Stimulated activated CD4-positive, alpha-beta T cell treated with anti-CD3 and anti-CD28 coated beads, TNF-alpha, amount 100 ng/mL, for 4 hours (primary cell): Measurements from ENCODE around the gene MAP7D3.
A peak's percentile ranks its signal among the peaks of the same experiment; 100 is the strongest.
"Not testable (repeated sequence)": the region's sequence is repeated elsewhere in the genome, so short reads cannot be mapped to it uniquely, and the experiment has no call there.

Experiments
- DNase-seq, 3 experiments: peaks; one replicate each; pipeline ENCODE4 v3.0.0-alpha.2; 2020; ENCODE audit warnings: low read depth in 3 of 3

The MAP7D3 gene

DNA sequence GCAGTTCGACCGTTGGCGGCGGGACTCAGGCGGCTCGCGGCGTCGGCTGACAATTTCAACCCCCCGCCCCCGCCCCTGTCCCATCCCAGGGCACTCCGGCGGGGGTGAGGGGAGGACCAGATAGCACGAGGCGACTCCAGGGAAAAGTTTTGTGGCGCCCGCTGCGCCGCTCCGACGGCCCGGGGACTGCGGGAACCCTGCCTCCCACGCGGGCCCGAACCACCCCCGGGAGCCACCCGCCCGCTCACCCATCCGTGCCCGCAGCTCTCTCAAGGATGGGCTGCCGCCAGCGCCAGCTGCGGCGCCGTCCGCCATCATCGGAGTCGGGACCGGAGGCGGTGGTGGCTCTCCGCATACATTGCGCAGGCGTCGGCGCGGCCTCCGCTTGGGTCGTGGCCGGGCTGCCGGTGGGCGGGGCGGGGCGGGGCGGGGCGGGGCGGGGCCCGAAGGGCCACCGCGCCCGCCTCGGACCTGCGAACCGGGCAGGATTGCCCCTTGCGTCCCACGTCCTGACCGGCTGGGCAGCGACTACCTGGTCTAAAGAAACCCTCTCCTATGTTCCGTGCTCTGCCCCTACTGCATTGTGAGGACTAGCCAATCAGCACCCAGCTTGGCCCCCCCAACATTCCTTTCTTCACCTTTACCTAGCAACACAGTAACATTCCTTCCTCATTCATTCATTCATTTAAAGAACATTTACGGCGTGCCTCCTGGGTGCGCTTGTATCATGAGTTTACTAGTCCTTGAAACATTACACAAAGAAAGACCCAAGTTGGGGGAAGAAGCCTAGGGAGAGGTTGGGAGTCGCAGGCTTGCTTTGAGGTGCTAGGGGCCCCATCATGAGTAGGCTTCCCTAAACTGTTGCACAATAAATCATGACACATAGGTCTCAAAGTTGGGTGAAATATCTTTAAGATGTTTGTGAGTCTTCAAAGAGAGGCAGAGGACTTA is at the start of gene MAP7D3:
TSS of gene MAP7D3 (minus strand) at position 360 of the 951 bp plus-strand sequence. CDS start at position 318, 42 bp downstream.
- peak; percentile 43 to 46 (median 45) for DNase-seq

DNA sequence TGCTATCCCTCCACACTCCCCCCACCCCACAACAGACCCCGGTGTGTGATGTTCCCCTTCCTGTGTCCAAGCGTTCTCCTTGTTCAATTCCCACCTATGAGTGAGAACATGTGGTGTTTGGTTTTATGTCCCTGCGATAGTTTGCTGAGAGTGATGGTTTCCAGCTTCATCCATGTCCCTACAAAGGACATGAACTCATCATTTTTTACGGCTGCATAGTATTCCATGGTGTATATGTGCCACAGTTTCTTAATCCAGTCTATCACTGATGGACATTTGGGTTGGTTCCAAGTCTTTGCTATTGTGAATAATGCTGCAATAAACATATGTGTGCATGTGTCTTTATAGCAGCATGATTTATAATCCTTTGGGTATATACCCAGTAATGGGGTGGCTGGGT is 49.5 kb upstream of the MAP7D3 start, which contains the start of gene ADGRG4:
TSS of gene ADGRG4 (plus strand) at position 243 of the 400 bp plus-strand sequence. CDS start 7,815 bp downstream, outside the sequence.
- DNase-seq: not testable (repeated sequence)

GRCh38 chrX:136295380-136295779 is 44.2 kb upstream of the MAP7D3 start:
- DNase-seq: no peak

DNA sequence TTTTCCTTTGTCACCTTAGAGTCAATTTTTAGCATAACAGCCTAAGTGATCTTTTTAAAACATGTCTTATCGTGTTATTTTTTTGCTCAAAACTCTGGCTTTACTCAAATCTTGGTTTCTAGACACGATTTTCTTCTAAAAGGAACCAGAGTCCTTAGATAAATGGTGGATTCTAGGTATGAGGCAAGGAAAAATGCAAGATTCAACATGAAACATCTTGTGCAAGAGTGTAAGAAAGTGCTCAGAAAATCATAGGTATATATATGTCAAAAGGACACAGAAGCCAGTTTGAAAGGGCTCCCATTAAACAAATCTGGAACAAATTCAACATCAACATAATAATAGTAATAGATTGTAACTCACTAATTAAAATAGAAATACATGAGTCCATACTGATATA is 41.5 kb upstream of the MAP7D3 start:
- DNase-seq: no peak

- no peak for DNase-seq
These were observed 40.6 kb upstream of the MAP7D3 start for GRCh38 chrX:136291824-136292223.

DNA sequence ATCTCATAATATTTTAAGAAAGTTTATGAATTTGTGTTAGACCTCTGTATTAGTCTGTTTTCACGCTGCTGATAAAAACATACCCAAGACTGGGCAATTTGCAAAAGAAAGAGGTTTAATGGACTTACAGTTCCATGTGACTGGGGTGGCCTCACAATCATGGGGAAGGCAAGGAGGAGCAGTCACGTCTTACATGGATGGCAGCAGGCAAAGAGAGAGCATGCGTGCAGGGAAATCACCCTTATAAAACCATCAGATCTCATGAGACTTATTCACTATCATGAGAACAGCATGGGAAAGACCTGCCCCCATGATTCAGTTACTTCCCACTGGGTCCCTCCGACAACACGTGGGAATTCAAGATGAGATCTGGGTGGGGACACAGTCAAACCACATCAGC is 35.2 kb upstream of the MAP7D3 start:
- DNase-seq: not testable (repeated sequence)

GRCh38 chrX:136275553-136275952 is 24.4 kb upstream of the MAP7D3 start:
- no peak for DNase-seq

DNA sequence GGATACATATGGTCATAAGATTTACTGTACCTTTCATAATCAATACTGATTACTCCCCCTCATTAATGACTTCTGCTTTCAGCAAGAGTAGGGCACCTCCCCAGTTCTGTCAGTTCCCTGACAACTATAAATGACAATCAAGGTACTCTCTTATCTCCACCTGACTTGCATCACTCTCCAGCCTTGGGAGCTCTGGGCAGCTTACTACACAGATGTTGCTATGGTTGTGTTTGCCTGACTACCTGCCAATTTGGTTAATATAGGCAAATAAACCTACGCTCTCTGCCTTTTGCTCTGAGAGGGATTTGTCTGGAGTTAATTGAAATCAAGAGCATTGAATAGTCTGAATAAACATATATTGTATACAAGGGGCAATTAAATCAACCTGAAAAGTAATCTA is 22.8 kb upstream of the MAP7D3 start:
- no peak for DNase-seq

- DNase-seq: no peak
These were observed 21.1 kb upstream of the MAP7D3 start for GRCh38 chrX:136272325-136272724.

DNA sequence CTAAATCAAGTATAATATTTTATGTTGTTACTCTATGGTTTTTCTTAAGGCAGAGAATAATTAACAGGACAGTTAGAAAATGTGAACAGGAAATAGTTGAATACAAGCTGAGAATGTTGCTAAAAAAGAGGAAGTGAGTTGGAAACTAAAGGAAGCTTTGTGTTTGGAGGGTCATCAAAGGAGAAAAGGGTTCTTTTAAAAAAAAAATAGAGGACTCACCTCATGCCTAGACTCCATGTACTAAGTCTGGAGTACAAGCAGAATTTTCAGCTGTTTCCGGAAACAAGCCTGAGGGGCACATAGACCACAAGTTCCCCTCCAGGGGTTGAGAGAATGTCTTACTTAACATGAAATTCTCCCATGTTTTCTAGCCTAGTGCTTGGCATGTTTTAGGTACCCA is 20.1 kb upstream of the MAP7D3 start:
- DNase-seq: no peak

- no peak for DNase-seq
These were observed 18.7 kb upstream of the MAP7D3 start for GRCh38 chrX:136269921-136270320.

DNA sequence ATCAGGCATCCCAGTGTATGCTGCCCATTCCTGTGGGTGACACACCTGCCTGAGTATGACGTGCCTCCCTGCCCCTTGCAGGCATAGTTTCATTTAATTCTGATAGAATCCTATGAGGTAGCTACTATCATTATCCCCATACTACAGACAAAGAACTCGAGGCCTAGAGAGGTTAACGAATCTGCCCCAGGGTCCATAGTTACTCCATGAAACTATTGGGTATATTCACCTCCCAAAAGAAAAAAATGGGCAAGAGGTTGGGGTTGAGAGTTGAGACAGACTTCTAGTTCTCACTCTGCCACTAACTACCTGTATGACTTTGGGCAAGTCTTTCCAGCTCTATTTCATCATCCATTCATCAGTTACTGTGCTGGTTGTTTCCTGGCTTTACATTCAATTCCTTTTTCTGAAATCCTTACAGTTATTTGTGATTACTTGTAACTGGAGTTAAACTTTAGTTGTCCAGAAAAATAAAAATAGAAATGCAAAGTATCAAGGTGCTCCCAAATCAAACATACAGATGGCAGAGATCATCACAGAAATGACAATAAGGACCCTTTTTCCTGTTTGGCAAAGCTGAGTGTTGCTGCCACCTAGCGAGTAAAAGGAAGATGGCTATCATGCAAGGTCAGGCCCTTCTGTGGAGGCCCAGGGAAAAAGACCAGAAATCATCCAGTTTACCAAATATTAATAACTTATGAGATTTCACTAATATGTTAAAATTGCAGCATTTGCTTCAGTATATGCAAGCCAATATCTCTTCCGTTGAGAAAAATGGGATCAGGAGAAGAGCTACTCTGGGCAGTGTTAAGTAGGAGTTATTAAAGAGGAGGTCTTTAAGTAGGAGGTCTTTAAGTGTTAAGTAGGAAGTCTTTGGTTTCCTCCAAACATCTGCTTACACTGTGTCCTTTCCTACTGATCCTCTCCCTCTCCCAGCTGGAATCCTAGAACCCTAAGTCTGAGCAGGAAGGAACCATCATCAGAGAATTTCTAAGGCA is 17.1 kb upstream of the MAP7D3 start:
- DNase-seq: peak in 1 of 3 experiments; percentile 10

GRCh38 chrX:136266828-136267227 is 15.6 kb upstream of the MAP7D3 start:
- no peak for DNase-seq

DNA sequence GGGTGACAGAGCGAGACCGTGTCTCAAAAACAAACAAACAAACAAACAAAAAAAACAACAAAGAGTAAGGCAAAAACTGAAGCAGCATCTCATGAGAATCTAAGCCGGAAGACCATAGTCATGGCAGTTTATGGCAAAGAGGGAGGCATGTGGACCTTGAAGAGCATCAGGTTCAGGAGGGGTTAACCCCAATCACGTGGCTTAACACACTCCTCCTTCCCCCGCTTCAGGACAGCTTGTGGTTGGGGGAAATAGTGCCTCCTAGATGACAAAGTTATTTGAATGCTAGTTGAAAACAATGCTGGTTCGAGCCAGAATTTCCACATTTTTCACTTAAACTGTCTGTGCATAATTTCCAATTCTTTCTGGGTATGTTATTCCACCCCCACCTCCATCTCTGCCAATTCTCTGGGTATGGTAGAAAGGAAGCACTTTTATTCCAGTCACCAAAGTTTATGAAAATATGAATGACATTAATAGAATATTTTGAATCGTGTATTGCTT is 11.7 kb upstream of the MAP7D3 start:
- DNase-seq: no peak

DNA sequence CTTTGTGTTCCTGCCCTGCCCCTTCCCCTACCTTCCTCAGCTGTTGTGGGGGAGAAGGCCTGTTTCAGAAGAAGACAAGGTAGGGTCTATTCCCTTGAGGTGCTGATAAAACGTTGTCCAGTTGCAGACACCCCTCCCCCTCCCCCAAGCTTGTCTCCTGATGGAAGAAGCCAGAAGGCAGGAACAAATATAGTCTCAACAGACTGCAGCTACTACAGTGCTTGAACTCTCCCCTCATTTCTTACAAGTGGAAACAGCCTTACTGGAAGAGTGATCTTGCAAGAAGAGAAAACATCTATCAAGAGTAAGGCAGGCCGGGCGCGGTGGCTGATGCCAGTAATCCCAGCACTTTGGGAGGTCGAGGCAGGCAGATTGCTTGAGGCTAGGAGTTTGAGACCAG is 11.0 kb upstream of the MAP7D3 start:
- no peak for DNase-seq

DNA sequence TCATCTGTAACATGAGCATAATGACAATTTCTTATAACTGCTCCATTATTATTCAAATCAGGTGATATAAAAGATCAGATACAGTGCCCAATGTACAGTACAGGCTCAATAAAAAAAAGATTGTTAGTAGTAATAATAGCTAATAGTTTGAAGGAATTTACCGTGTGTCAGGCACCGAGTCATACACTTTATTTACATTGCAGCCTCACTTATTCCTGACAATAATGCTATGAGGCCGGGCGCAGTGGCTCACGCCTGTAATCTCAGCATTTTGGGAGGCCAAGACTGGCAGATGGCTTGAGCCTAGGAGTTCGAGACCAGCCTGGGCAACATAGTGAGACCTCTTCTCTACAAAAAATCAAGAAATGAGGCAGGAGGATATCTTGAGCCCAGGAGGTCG is 10.1 kb upstream of the MAP7D3 start:
- DNase-seq: no peak

- DNase-seq: no peak
These were observed 9.6 kb upstream of the MAP7D3 start for GRCh38 chrX:136260776-136261175.

- no peak for DNase-seq
These were observed 8.3 kb upstream of the MAP7D3 start for GRCh38 chrX:136259543-136259942.

GRCh38 chrX:136258951-136259350 is 7.8 kb upstream of the MAP7D3 start:
- DNase-seq: no peak

DNA sequence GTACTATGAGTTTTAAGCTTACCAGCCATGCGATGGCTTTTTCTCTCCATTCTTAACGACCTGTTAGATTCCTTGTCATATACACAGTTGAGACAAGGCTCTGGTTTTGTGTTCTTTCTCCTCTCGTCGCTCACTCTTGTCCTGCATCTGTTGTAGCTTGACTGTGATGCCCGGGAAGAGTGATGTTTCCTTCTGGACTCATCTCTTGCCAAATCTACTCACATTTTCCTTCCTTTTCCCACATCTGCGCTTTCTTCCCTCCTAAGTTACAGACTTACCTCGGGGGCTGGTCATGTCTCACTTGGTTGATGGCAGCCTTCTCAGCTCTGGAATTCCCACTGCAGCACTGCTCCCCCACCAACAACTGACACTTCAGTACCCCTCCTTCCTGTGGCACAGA is 4.8 kb upstream of the MAP7D3 start:
- DNase-seq: no peak

DNA sequence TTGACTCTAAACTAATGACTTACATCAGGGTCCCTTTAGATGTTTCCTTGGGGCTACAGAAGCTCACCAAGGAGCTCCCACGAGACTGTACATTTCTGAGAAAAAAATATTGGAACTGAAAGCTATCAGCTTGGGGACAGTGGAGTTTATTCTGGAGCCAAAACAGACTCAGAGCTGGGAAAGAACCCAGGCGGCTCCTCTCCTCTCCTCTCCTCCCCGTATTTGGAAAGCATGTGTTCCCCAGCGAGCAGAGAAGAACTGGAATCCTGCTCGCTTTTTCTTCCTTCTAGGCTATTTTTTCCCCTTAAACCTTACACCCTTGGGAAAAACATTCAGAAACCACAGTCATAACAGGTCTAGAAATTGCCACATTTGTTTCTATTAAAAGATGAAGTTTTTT is 4.3 kb upstream of the MAP7D3 start:
- DNase-seq: no peak
